ENCODE data around the gene VSTM4.

VSTM4 gene

DNA sequence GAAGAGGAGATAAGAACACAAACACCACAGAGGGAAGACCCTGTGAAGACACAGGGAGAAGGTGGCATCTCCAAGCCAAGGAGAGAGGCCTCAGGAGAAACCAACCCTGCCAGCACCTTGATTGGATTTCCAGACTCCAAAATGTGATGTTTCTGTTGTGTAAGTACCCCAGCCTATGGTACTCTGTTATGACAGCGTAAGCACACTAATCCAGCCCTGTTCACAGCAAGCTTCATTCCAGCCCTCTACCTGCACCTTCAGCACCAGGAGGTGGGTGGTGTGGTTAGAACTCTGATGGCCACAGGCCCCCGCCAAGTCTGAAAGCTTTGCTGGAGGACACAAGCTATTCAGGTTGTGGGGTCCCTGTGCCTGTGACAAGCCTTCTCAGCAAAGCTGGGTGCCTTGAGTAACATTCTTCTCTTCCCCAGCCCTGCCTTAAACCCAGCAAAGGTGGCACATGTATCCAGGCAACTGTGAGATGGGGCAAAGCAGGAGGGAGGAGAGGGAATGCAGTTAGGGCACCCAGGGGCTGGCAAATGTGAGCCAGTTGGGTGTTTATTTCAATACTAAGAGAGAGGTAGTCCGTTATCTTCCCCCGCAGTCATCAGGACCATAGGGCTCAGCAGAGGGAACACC, 4.5 kb downstream of the VSTM4 start:
- H3K27me3 ChIP-seq (ENCODE audit: insufficient read depth, low read length, poor library complexity, severe bottlenecking) = no peaks in the 10 kb centered on the region

DNA sequence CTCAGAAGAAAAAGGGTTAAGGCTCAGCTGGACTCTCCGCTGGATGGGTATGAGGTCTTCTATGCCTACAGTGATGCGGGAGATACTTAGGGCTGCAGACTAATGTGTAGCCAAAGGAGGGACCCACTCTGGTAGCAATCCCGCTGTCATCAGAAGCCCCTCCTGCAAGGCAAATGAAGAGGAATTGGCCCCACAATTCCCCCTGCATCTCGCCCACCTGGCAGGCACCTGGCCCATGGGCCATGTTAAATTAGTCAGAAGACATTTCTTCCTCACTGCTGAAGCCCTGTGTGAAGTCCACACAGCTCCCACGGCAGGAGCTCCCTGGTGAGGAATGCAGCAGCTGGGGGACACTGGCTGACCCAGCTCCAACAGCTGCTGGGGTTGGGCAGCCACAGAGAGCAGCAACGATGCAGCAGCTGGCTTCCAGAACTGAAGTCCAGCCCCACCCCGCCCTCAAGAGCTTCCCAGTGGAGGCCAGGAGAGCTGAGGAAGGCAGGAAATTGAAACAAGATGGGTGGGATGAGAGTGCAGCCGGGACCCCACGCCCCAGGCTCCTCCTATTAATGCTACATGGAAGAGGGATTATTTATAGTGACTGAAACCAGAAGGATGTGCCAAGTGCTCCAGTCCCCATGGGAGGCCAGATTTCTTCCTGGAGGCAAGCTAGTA, 5.5 kb downstream of the VSTM4 start:
- no peaks in the 10 kb centered on the region for H3K36me3 ChIP-seq (ENCODE audit: insufficient read depth, low read length)
- H3K4me1 ChIP-seq (ENCODE audit: insufficient read depth, low read length, poor library complexity, severe bottlenecking) = no peaks in the 10 kb centered on the region
- H3K9me2 ChIP-seq (replicated peaks; ENCODE audit: low read depth, low read length) = no peaks in the 10 kb centered on the region
- no peak for TF ChIP-seq CTCF (conservative IDR thresholded peaks at IDR 0.05; ENCODE audit: low read length)
- TF ChIP-seq EZH2phosphoT487 (IDR thresholded peaks at IDR 0.05; ENCODE audit: borderline replicate concordance) = no peak
- no peak overlapping the region for H3K9ac ChIP-seq (ENCODE audit: low read depth, low read length, poor library complexity, severe bottlenecking)
- H4K20me1 ChIP-seq (ENCODE audit: insufficient read depth, low read length, poor library complexity, severe bottlenecking) = no peaks in the 10 kb centered on the region
- no peak overlapping the region for H3K4me2 ChIP-seq (ENCODE audit: low read depth, low read length, poor library complexity, severe bottlenecking)
- no peaks in the 10 kb centered on the region for H3F3A ChIP-seq (ENCODE audit: low read depth)
- no peak overlapping the region for H3K4me3 ChIP-seq (ENCODE audit: low read length, poor library complexity, severe bottlenecking)
- no peak overlapping the region for H2AFZ ChIP-seq (ENCODE audit: low read length)
- H3K79me2 ChIP-seq (ENCODE audit: insufficient read depth, low read length) = no peaks in the 10 kb centered on the region
- no peaks in the 10 kb centered on the region for H3K9me3 ChIP-seq (ENCODE audit: insufficient read depth, low read depth, low read length)
- H3K27me3 ChIP-seq (ENCODE audit: insufficient read depth, low read length, poor library complexity, severe bottlenecking) = no peaks in the 10 kb centered on the region

More for the DNA sequence above, 4.5 kb downstream of the VSTM4 start:
- Histone ChIP-seq H3K79me2 (ENCODE audit: insufficient read depth, low read length) (no peaks in the 10 kb centered on the region), H3K36me3 (ENCODE audit: insufficient read depth, low read length) (no peaks in the 10 kb centered on the region), H3K4me1 (ENCODE audit: insufficient read depth, low read length, poor library complexity, severe bottlenecking) (no peaks in the 10 kb centered on the region), H3K4me3 (ENCODE audit: low read length, poor library complexity, severe bottlenecking) (no peak overlapping the region), H3K9me2 (replicated peaks; ENCODE audit: low read depth, low read length) (no peaks in the 10 kb centered on the region), H4K20me1 (ENCODE audit: insufficient read depth, low read length, poor library complexity, severe bottlenecking) (no peaks in the 10 kb centered on the region), H3K4me2 (ENCODE audit: low read depth, low read length, poor library complexity, severe bottlenecking) (no peak overlapping the region), H3K9me3 (ENCODE audit: insufficient read depth, low read depth, low read length) (no peaks in the 10 kb centered on the region), H2AFZ (ENCODE audit: low read length) (no peak overlapping the region), H3F3A (ENCODE audit: low read depth) (no peaks in the 10 kb centered on the region), H3K9ac (ENCODE audit: low read depth, low read length, poor library complexity, severe bottlenecking) (no peak overlapping the region)
- TF ChIP-seq CTCF (conservative IDR thresholded peaks at IDR 0.05; ENCODE audit: low read length) (no peak), EZH2phosphoT487 (IDR thresholded peaks at IDR 0.05; ENCODE audit: borderline replicate concordance) (no peak)

- Histone ChIP-seq H3K36me3 (ENCODE audit: insufficient read depth, low read length) (no peaks in the 10 kb centered on the region), H3K27me3 (ENCODE audit: insufficient read depth, low read length, poor library complexity, severe bottlenecking) (no peaks in the 10 kb centered on the region), H3K4me2 (ENCODE audit: low read depth, low read length, poor library complexity, severe bottlenecking) (no peak overlapping the region), H4K20me1 (ENCODE audit: insufficient read depth, low read length, poor library complexity, severe bottlenecking) (no peaks in the 10 kb centered on the region), H3K79me2 (ENCODE audit: insufficient read depth, low read length) (no peaks in the 10 kb centered on the region), H3F3A (ENCODE audit: low read depth) (no peaks in the 10 kb centered on the region), H3K9me3 (ENCODE audit: insufficient read depth, low read depth, low read length) (no peaks in the 10 kb centered on the region), H2AFZ (ENCODE audit: low read length) (no peak overlapping the region), H3K9ac (ENCODE audit: low read depth, low read length, poor library complexity, severe bottlenecking) (no peak overlapping the region), H3K4me3 (ENCODE audit: low read length, poor library complexity, severe bottlenecking) (no peak overlapping the region), H3K4me1 (ENCODE audit: insufficient read depth, low read length, poor library complexity, severe bottlenecking) (no peaks in the 10 kb centered on the region), H3K9me2 (replicated peaks; ENCODE audit: low read depth, low read length) (no peaks in the 10 kb centered on the region)
- no peak for TF ChIP-seq CTCF (conservative IDR thresholded peaks at IDR 0.05; ENCODE audit: low read length)
- no peak for TF ChIP-seq EZH2phosphoT487 (IDR thresholded peaks at IDR 0.05; ENCODE audit: borderline replicate concordance)
These were observed 6.7 kb downstream of the VSTM4 start for GRCh38 chr10:49108656-49109055.

All from Loucy (cell line).